Skeletal muscle cell (primary cell): Measurements from ENCODE around the gene TM7SF3.
"Not testable (repeated sequence)": the region's sequence is repeated elsewhere in the genome, so short reads cannot be mapped to it uniquely, and the experiment has no call there.

Experiments used
- DNase-seq: peaks from one replicate; pipeline ENCODE4 v3.0.0-alpha.2; 2010; ENCODE audit warnings: low read depth
- H3K4me3 ChIP-seq: 2 replicates; pipeline ENCODE4 v1.5.1; 2011; ENCODE audit warnings: low read depth, mild to moderate bottlenecking, control low read depth, low read length, moderate library complexity

The TM7SF3 gene, protein sequence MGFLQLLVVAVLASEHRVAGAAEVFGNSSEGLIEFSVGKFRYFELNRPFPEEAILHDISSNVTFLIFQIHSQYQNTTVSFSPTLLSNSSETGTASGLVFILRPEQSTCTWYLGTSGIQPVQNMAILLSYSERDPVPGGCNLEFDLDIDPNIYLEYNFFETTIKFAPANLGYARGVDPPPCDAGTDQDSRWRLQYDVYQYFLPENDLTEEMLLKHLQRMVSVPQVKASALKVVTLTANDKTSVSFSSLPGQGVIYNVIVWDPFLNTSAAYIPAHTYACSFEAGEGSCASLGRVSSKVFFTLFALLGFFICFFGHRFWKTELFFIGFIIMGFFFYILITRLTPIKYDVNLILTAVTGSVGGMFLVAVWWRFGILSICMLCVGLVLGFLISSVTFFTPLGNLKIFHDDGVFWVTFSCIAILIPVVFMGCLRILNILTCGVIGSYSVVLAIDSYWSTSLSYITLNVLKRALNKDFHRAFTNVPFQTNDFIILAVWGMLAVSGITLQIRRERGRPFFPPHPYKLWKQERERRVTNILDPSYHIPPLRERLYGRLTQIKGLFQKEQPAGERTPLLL

GRCh38 chr12:27014085-27014858 lies at the start of gene TM7SF3:
TM7SF3 (minus strand) TSS chr12:27014384; CDS start chr12:27014168, 216 bp downstream.
- peak; percentile 49 for DNase-seq
- peak within 1 kb of the TSS; percentile 79 for H3K4me3 ChIP-seq

GRCh38 chr12:27063250-27063851 lies 49.2 kb upstream of the TM7SF3 start:
- H3K4me3 ChIP-seq, result no peak overlapping the region
- no peak for DNase-seq

- no peak for DNase-seq
- H3K4me3 ChIP-seq, result no peak overlapping the region
These were observed 47.1 kb upstream of the TM7SF3 start for GRCh38 chr12:27061317-27061716.

DNA sequence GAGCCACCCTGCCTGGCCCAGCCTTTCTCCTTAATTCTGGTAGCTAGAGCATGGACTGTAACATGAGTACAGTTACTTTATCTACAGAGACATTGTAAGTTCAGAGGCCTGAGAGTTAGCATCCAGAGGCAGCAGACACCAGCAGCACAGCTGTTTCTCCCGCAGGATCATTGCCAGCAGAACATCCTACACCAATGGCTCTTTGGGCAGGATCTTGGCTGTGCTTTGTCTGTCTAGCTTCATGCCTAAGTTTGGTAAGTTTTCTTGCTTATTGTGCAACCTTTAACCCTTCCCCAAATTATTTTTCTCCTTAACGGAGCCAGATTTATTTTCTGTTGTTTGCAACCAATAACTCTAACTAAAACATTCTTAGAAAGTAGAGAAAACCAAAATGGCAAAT lies 46.6 kb upstream of the TM7SF3 start:
- peak; percentile 16 for DNase-seq
- H3K4me3 ChIP-seq, result no peak overlapping the region

- H3K4me3 ChIP-seq, result no peak overlapping the region
- DNase-seq, result no peak
These were observed 43.4 kb upstream of the TM7SF3 start for GRCh38 chr12:27057543-27057942.

DNA sequence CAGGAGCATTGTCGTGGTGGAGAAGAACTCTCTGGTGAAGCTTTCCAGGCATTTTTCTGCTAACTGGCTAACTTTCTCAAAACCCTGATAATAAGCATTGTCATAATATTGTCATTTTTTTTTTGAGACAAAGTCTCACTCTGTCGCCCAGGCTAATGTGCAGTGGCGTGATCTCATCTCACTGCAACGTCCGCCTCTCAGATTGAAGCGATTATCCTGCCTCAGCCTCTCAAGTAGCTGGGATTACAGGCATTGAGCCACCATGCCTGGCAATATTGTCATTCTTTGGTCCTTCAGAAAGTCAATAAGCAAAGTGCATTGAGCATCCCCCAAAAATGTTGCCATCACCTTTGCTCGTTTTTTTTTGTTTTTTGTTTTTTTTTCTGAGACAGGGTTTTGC lies 41.8 kb upstream of the TM7SF3 start:
- no peak for DNase-seq
- no peak overlapping the region for H3K4me3 ChIP-seq

DNA sequence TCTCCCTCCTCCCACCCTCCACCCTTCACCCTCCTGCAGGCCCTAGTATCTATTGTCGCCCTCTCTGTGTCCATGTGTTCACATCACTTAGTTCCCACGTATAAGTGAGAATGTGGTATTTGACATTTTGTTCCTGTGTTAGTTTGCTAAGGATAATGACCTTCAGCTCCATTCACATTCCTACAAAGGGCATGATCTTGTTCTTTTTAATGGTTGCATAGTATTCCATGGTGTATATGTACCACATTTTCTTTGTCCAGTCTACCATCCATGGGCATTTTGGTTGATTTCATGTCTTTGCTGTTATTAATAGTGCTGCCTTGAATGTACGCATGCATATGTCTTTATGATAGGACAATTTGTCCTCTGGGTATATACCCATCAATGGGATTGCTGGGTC lies 38.6 kb upstream of the TM7SF3 start:
- no peak overlapping the region for H3K4me3 ChIP-seq
- no peak for DNase-seq

DNA sequence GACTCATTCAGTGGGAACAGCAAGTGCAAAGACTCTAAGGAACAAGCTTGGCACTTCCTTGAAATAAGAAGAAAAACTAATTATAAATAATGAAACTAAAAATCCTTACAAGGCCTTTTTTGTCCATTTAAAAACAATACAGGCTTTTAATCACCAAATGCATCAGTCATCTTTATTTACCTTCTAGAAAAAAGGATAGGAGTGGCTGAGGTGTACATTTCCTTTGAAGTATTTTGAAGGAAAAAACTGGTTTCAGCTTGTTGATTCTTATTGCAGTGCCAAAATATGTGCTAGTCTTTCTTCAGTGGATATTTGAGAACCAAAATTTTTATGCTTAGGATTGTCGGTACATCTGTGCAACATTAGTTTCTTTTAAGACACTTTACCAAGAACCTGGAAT lies 38.0 kb upstream of the TM7SF3 start:
- no peak for DNase-seq

GRCh38 chr12:27048822-27049752 lies 34.9 kb upstream of the TM7SF3 start:
- DNase-seq, result peak; percentile 87
- H3K4me3 ChIP-seq, result no peak overlapping the region

More for the DNA sequence above, 38.0 kb upstream of the TM7SF3 start:
- H3K4me3 ChIP-seq, result no peak overlapping the region

DNA sequence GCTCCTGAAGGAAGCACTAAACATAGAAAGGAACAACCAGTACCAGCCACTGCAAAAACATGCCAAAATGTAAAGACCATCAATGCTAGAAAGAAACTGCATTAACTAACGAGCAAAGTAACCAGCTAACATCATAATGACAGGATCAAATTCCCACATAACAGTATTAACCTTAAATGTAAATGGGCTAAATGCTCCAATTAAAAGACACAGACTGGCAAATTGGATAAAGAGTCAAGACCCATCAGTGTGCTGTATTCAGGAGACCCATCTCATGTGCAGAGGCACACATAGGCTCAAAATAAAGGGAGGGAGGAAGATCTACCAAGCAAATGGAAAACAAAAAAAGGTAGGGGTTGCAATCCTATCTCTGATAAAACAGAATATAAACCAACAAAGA lies 27.8 kb upstream of the TM7SF3 start:
- not testable (repeated sequence) for H3K4me3 ChIP-seq

GRCh38 chr12:27040637-27041036 lies 26.5 kb upstream of the TM7SF3 start:
- DNase-seq, H3K4me3 ChIP-seq: not testable (repeated sequence)

More for the DNA sequence above, 27.8 kb upstream of the TM7SF3 start:
- DNase-seq, result not testable (repeated sequence)

GRCh38 chr12:27034607-27035293 lies 20.6 kb upstream of the TM7SF3 start:
- no peak for DNase-seq
- H3K4me3 ChIP-seq, result no peak overlapping the region

- no peak overlapping the region for H3K4me3 ChIP-seq
- DNase-seq, result no peak
These were observed 18.5 kb upstream of the TM7SF3 start for GRCh38 chr12:27032679-27033078.

GRCh38 chr12:27031531-27031930 lies 17.3 kb upstream of the TM7SF3 start:
- no peak overlapping the region for H3K4me3 ChIP-seq
- DNase-seq, result no peak

DNA sequence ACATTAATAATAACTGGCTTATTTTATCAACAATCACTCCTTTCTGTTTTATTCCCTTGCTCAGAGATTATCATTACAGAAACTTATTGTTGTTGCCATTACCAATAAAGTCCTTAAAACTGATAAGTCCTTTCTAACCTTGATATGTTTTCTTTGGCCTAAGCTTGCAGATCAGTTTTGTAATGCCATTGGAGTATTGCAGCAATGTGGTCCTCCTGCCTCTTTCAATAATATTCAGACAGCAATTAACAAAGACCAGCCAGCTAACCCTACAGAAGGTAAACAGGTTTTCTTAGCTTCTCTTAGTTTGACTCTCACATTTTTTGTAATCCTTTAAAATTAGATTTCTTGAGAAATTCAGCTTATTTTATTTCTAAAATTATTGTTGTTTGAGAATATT lies 12.1 kb upstream of the TM7SF3 start:
- H3K4me3 ChIP-seq, result no peak overlapping the region
- no peak for DNase-seq

GRCh38 chr12:27025116-27025515 lies 10.9 kb upstream of the TM7SF3 start:
- DNase-seq, result no peak

DNA sequence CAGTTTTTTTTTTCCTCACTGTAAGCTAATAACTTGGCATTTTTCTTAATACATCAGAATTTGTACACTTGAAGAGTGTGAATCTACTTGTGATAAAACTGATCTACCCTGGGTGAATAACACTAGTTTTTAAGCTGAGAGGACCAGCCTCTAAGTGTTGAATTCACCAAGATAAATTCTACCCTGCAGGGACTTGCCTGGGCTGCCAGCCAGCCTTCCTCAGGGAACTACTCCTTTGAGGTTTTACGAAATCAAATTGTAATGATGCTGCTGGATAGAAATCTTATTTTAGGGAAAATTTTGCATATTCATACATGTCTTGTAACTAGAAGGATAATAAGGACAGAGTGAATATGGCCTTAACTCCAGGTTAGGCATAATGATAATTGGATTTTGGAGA lies 10.1 kb upstream of the TM7SF3 start:
- H3K4me3 ChIP-seq, result no peak overlapping the region
- DNase-seq, result no peak

More at GRCh38 chr12:27025116-27025515, 10.9 kb upstream of the TM7SF3 start:
- H3K4me3 ChIP-seq, result no peak overlapping the region

- no peak overlapping the region for H3K4me3 ChIP-seq
- DNase-seq, result no peak
These were observed 6.6 kb upstream of the TM7SF3 start for GRCh38 chr12:27020761-27021160.
